SH-SY5Y (cell line): ENCODE measurements around the gene UBAC1.

Source experiments
- GATA2 ChIP-seq: IDR thresholded peaks from 2 replicates; pipeline ENCODE4 v1.6.1; 2011; ENCODE audit warnings: mild to moderate bottlenecking, low read depth, low read length
- GATA3 ChIP-seq: IDR thresholded peaks from 2 replicates; pipeline ENCODE4 v1.6.1; 2011; ENCODE audit warnings: low read depth, mild to moderate bottlenecking, low read length, moderate library complexity

- TF ChIP-seq GATA2 (no peak), GATA3 (no peak)
Measured at GRCh38 chr9:135884328-135885035, 76.7 kb downstream of the UBAC1 start.
